Ascending aorta (tissue), 2 donors: ENCODE results near the gene ABRACL. TPM values are rescaled to one million over a fixed set of nuclear protein-coding genes. Genes with fewer than 3 reads are reported as not detected.

Experiments used
- DNase-seq, 2 donors: peaks; one replicate each; pipeline ENCODE4 v3.0.0-alpha.2; 2019; ENCODE audit warnings: low spot score in 2 of 2
- H3K27ac ChIP-seq, 2 donors: fragments of 200-600 bp; sonication (generic); one replicate each; pipeline ENCODE4 v1.5.1; 2016 to 2017; ENCODE audit warnings: mild to moderate bottlenecking in 1 of 2
- H3K27me3 ChIP-seq: fragments of 200-600 bp; sonication (generic); one replicate; pipeline ENCODE4 v1.5.1; 2017
- H3K36me3 ChIP-seq, 2 donors: fragments of 200-600 bp; sonication (generic); one replicate each; pipeline ENCODE4 v1.5.1; 2016
- H3K4me1 ChIP-seq, 2 donors: fragments of 200-600 bp; sonication (generic); one replicate each; pipeline ENCODE4 v1.5.1; 2016 to 2017; ENCODE audit warnings: mild to moderate bottlenecking in 1 of 2
- H3K4me3 ChIP-seq, 2 donors: fragments of 200-600 bp; sonication (generic); one replicate each; pipeline ENCODE4 v1.5.1; 2016 to 2017; ENCODE audit warnings: mild to moderate bottlenecking in 1 of 2
- H3K9me3 ChIP-seq, 2 donors: fragments of 200-600 bp; sonication (generic); one replicate each; pipeline ENCODE4 v1.5.1; 2016
- intact Hi-C: fragments of 100-400 bp; cut with DNase I; formaldehyde crosslinking; loops from one replicate; pipeline ENCODE4 v1.15.1; 2023
- total RNA-seq: library from RNA; depleted of rRNA; stranded (reverse); fragments of >200 nt; gene quantifications from one replicate; pipeline ENCODE4 v1.1.0, GENCODE V29; 2016
- TF ChIP-seq, protein P1 (sequence below), 3 experiments: fragments of 200-600 bp in 2 of 3; fragments of 450-650 bp in 1 of 3; sonication (generic) in 2 of 3; IDR thresholded peaks; one replicate each; pipeline ENCODE4 v1.5.1; 2016 to 2019; ENCODE audit warnings: antibody characterized with exemption in 3 of 3, mild to moderate bottlenecking in 1 of 3, moderate library complexity in 1 of 3

Gene ABRACL
- total RNA-seq, 1 donor from 2014 or later = 27.6 TPM

GRCh38 chr6:139007428-139007827, 21.1 kb upstream of the ABRACL start:
- intact Hi-C loops = no loop called here
- Histone ChIP-seq H3K27ac (no peak overlapping the region), H3K9me3 (no peaks in the 10 kb centered on the region), H3K4me1 (no peaks in the 10 kb centered on the region), H3K36me3 (no peaks in the 10 kb centered on the region), H3K4me3 (no peak overlapping the region), H3K27me3 (no peaks in the 10 kb centered on the region)
- no peak for DNase-seq
- TF ChIP-seq, protein P1, sequence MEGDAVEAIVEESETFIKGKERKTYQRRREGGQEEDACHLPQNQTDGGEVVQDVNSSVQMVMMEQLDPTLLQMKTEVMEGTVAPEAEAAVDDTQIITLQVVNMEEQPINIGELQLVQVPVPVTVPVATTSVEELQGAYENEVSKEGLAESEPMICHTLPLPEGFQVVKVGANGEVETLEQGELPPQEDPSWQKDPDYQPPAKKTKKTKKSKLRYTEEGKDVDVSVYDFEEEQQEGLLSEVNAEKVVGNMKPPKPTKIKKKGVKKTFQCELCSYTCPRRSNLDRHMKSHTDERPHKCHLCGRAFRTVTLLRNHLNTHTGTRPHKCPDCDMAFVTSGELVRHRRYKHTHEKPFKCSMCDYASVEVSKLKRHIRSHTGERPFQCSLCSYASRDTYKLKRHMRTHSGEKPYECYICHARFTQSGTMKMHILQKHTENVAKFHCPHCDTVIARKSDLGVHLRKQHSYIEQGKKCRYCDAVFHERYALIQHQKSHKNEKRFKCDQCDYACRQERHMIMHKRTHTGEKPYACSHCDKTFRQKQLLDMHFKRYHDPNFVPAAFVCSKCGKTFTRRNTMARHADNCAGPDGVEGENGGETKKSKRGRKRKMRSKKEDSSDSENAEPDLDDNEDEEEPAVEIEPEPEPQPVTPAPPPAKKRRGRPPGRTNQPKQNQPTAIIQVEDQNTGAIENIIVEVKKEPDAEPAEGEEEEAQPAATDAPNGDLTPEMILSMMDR (IDR thresholded peaks at IDR 0.05) = no peak

DNA sequence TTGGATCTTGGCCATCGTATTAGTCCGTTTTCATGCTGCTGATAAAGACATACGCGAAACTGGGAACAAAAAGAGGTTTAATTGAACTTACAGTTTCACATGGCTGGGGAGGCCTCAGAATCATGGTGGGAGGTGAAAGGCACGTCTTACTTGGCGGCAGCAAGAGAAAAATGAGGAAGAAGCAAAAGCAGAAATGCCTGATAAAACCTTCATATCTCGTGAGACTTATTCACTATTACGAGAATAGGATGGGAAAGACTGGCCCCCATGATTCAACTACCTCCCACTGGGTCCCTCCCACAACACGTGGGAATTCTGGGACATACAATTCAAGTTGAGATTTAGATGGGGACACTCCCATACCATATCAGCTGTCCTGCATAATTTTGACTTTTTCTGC, 20.4 kb upstream of the ABRACL start:
- Histone ChIP-seq H3K9me3 (no peaks in the 10 kb centered on the region), H3K36me3 (no peaks in the 10 kb centered on the region), H3K4me3 (no peak overlapping the region), H3K27ac (no peak overlapping the region), H3K27me3 (no peaks in the 10 kb centered on the region), H3K4me1 (no peaks in the 10 kb centered on the region)
- intact Hi-C loops = no loop called here
- TF ChIP-seq, protein P1 (IDR thresholded peaks at IDR 0.05) = no peak
- no peak for DNase-seq

GRCh38 chr6:139010674-139011073, 17.9 kb upstream of the ABRACL start:
- Histone ChIP-seq H3K4me3 (no peak overlapping the region), H3K4me1 (no peaks in the 10 kb centered on the region), H3K9me3 (no peaks in the 10 kb centered on the region), H3K27ac (no peak overlapping the region), H3K36me3 (no peaks in the 10 kb centered on the region), H3K27me3 (no peaks in the 10 kb centered on the region)
- intact Hi-C loops = no loop called here
- DNase-seq = no peak
- TF ChIP-seq, protein P1 (IDR thresholded peaks at IDR 0.05) = no peak

DNA sequence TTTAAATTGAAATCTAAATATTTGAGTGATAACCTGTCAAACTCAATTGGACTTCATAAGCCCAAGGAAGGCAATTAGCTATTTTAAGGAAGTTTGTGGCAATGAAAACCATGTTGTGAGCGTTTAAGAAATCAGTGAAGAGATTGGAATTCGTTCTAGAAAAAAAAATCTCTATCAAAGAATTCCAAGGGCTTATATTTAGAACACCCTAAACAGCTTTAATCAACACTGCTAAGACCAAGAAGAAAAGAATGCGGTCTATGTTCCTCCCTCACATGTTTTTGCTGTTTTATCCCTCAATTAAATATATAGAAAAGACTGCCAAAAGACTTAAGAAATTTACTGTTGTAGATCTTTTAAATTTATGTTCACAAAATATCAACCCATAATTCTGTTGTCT, 16.6 kb upstream of the ABRACL start:
- intact Hi-C loops = no loop called here
- Histone ChIP-seq H3K36me3 (no peaks in the 10 kb centered on the region), H3K27ac (no peak overlapping the region), H3K27me3 (no peaks in the 10 kb centered on the region), H3K4me1 (no peaks in the 10 kb centered on the region), H3K4me3 (no peak overlapping the region), H3K9me3 (no peaks in the 10 kb centered on the region)
- TF ChIP-seq, protein P1 (IDR thresholded peaks at IDR 0.05) = no peak
- no peak for DNase-seq

DNA sequence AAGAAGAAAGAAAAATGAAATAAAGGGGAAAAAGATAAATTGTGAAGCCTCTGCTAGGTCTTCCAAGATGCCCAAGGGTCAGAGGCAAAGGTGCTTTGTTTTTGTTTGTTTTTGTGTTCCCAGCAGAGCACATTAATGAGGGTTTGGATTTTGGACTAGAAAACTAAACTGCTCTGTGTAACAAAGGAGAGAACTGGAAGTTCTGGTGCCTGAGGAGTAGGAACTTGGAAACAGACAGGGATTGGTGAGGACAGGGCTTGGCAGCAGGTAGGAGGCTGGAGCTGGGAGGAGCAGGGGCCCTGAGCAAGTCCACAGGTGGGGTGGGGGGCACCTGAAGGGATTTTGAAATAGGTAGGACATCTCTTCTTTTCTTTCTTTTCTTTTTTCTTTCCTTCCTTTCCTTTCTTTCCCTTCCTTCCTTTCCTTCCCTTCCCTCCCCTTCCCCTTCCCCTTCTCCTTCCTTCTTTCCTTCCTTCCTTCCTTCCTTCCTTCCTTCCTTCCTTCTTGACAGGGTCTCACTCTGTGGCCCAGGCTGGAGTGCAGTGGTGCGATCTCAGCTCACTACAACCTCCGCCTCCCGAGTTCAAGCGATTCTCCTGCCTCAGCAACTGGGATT, 15.3 kb upstream of the ABRACL start:
- intact Hi-C loops = no loop called here
- Histone ChIP-seq H3K9me3 (no peaks in the 10 kb centered on the region), H3K4me1 (no peaks in the 10 kb centered on the region), H3K36me3 (no peaks in the 10 kb centered on the region), H3K27ac (no peak overlapping the region), H3K4me3 (no peak overlapping the region), H3K27me3 (no peaks in the 10 kb centered on the region)
- TF ChIP-seq, protein P1 (IDR thresholded peaks at IDR 0.05) = no peak
- no peak for DNase-seq

- intact Hi-C loops = no loop called here
- Histone ChIP-seq H3K36me3 (no peaks in the 10 kb centered on the region), H3K4me3 (no peak overlapping the region), H3K4me1 (no peaks in the 10 kb centered on the region), H3K27ac (no peak overlapping the region), H3K9me3 (no peaks in the 10 kb centered on the region), H3K27me3 (no peaks in the 10 kb centered on the region)
- no peak for DNase-seq
- TF ChIP-seq, protein P1 (IDR thresholded peaks at IDR 0.05) = no peak
Observed at GRCh38 chr6:139014945-139015344, 13.6 kb upstream of the ABRACL start.
